HCT116 (cell line): Measurements from ENCODE around the gene HHIPL1. TPM values are rescaled to one million over a fixed set of nuclear protein-coding genes. Genes with fewer than 3 reads are reported as not detected.

Source experiments
- ATAC-seq: fragments of 200-7000 bp; cut with Tn5 transposase; 2 replicates; pipeline ENCODE4 v1.9.1; 2020; ENCODE audit warnings: mild to moderate bottlenecking, moderate library complexity
- BruUV-seq: library from RNA; stranded (reverse); fragments of 400-500 nt; replicated peaks from 2 replicates; lab custom pipeline; 2021; lab: Mats Ljungman, UMichigan
- CTCF ChIA-PET: fragments of 300-600 bp; sonication (Branson Sonifier 250); formaldehyde crosslinking; loops from one replicate; lab custom pipeline; 2021; ENCODE audit warnings: antibody characterized with exemption; lab: Charles Lee
- POLR2A ChIA-PET: fragments of 300-600, 350-600 bp; sonication (Branson Sonifier 250); formaldehyde crosslinking; loops from one replicate; lab custom pipeline; 2021; ENCODE audit warnings: antibody characterized with exemption; lab: Charles Lee
- RAD21 ChIA-PET, 2 experiments: fragments of 300-600 bp; sonication (Branson Sonifier 250); formaldehyde crosslinking; loops; one replicate each; lab custom pipeline; 2023; ENCODE audit warnings: low total read pairs in 2 of 2; ENCODE audit not compliant: uncharacterized antibody in 2 of 2, unreplicated experiment in 2 of 2, low non-redundant PET in 1 of 2; lab: Charles Lee
- DNase-seq: peaks from one replicate; pipeline ENCODE4 v3.0.0-alpha.2; 2010; ENCODE audit warnings: low read depth, low spot score
- H2AFZ ChIP-seq: fragments of 200-600 bp; shearing (Covaris generic), sonication (generic); 2 replicates; pipeline ENCODE4 v1.6.1; 2017; ENCODE audit warnings: low read depth, mixed run types, mixed read lengths, antibody characterized with exemption, low read length; ENCODE audit not compliant: poor library complexity, severe bottlenecking
- H3K27ac ChIP-seq: 2 replicates; pipeline ENCODE4 v1.5.1; 2012; ENCODE audit warnings: low read depth, low read length
- H3K27me3 ChIP-seq: fragments of 200-600 bp; sonication (generic); 2 replicates; pipeline ENCODE4 v1.6.1; 2016; ENCODE audit warnings: mixed run types, low read length, mixed read lengths; ENCODE audit not compliant: insufficient read depth
- H3K36me3 ChIP-seq, 2 experiments: fragments of 200-500 bp in 1 of 2; fragments of 200-600 bp in 1 of 2; sonication (Bioruptor generic) in 1 of 2; sonication (generic) in 1 of 2; 2 replicates each; pipeline versions ENCODE4 v1.5.1 to v1.6.1; 2014 to 2016; ENCODE audit warnings: low read length in 2 of 2, inconsistent platforms in 1 of 2, mixed read lengths in 1 of 2, mixed run types in 1 of 2; ENCODE audit not compliant: insufficient read depth in 2 of 2, control insufficient read depth in 1 of 2
- H3K4me1 ChIP-seq, 2 experiments: fragments of 200-600 bp in 1 of 2; sonication (generic) in 1 of 2; 2 replicates each; pipeline versions ENCODE4 v1.5.1 to v1.6.1; 2012 to 2017; ENCODE audit warnings: low read length in 2 of 2, inconsistent platforms in 1 of 2, mild to moderate bottlenecking in 1 of 2, mixed read lengths in 1 of 2, mixed run types in 1 of 2, moderate library complexity in 1 of 2; ENCODE audit not compliant: insufficient read depth in 2 of 2, control insufficient read depth in 1 of 2
- H3K4me2 ChIP-seq: fragments of 200-600 bp; sonication (generic); 2 replicates; pipeline ENCODE4 v1.6.1; 2017; ENCODE audit warnings: mixed run types, low read length, mixed read lengths
- H3K4me3 ChIP-seq, 2 experiments: fragments of 200-600 bp in 1 of 2; sonication (generic) in 1 of 2; replicated peaks in 1 of 2; 2 replicates each; pipeline ENCODE4 v1.5.1; 2011 to 2016; ENCODE audit warnings: low read length in 2 of 2, control low read depth in 1 of 2, low read depth in 1 of 2, mild to moderate bottlenecking in 1 of 2, mixed read lengths in 1 of 2, mixed run types in 1 of 2
- H3K79me2 ChIP-seq: fragments of 200-600 bp; sonication (generic); 2 replicates; pipeline ENCODE4 v1.6.1; 2017; ENCODE audit warnings: mild to moderate bottlenecking, mixed run types, low read length, moderate library complexity, mixed read lengths; ENCODE audit not compliant: insufficient read depth
- H3K9ac ChIP-seq: fragments of 200-600 bp; sonication (generic); 2 replicates; pipeline ENCODE4 v1.6.1; 2016; ENCODE audit warnings: low read length, mixed read lengths
- H3K9me2 ChIP-seq: fragments of 200-600 bp; sonication (generic), shearing (Covaris generic); 2 replicates; pipeline ENCODE4 v1.6.1; 2017; ENCODE audit warnings: mixed run types, mild to moderate bottlenecking, moderate library complexity; ENCODE audit not compliant: insufficient read depth
- H3K9me3 ChIP-seq, 2 experiments: fragments of 200-500 bp in 1 of 2; fragments of 200-600 bp in 1 of 2; sonication (Bioruptor generic) in 1 of 2; sonication (generic) in 1 of 2; 2 replicates each; pipeline ENCODE4 v1.6.1; 2014 to 2017; ENCODE audit warnings: low read length in 2 of 2, mixed read lengths in 2 of 2, inconsistent platforms in 1 of 2, low read depth in 1 of 2, mild to moderate bottlenecking in 1 of 2, mixed run types in 1 of 2, moderate library complexity in 1 of 2; ENCODE audit not compliant: control insufficient read depth in 1 of 2, insufficient read depth in 1 of 2
- H4K20me1 ChIP-seq: fragments of 200-600 bp; sonication (generic), shearing (Covaris generic); 2 replicates; pipeline ENCODE4 v1.6.1; 2017; ENCODE audit warnings: mixed run types, mild to moderate bottlenecking, moderate library complexity; ENCODE audit not compliant: insufficient read depth
- CTCF ChIP-seq, 3 experiments: fragments of 200-600 bp in 1 of 3; sonication (generic) in 1 of 3; IDR thresholded peaks in 2 of 3; conservative IDR thresholded peaks in 1 of 3; 2 replicates each; pipeline ENCODE4 v1.5.1; 2012 to 2017; ENCODE audit warnings: low read depth in 2 of 3, low read length in 2 of 3, antibody characterized with exemption in 1 of 3, borderline replicate concordance in 1 of 3, control low read depth in 1 of 3, mild to moderate bottlenecking in 1 of 3, mixed read lengths in 1 of 3, mixed run types in 1 of 3, moderate library complexity in 1 of 3; ENCODE audit not compliant: insufficient read depth in 1 of 3
- EGR1 ChIP-seq: IDR thresholded peaks from 2 replicates; pipeline ENCODE4 v1.6.1; 2012; ENCODE audit warnings: low read depth
- ELF1 ChIP-seq: IDR thresholded peaks from 2 replicates; pipeline ENCODE4 v1.6.1; 2012; ENCODE audit warnings: low read depth, borderline replicate concordance
- EZH2phosphoT487 ChIP-seq: fragments of 200-600 bp; IDR thresholded peaks from 2 replicates; pipeline ENCODE4 v1.6.1; 2018; ENCODE audit warnings: antibody characterized with exemption, borderline replicate concordance
- FOSL1 ChIP-seq: IDR thresholded peaks from 2 replicates; pipeline ENCODE4 v1.6.1; 2012; ENCODE audit warnings: low read depth
- JUND ChIP-seq: IDR thresholded peaks from 2 replicates; pipeline ENCODE4 v1.6.1; 2012
- MAX ChIP-seq: IDR thresholded peaks from 2 replicates; pipeline ENCODE4 v1.6.1; 2012
- POLR2A ChIP-seq: IDR thresholded peaks from 2 replicates; pipeline ENCODE4 v1.7.0; 2011; ENCODE audit warnings: borderline replicate concordance; ENCODE audit not compliant: insufficient read depth, insufficient read length; ENCODE audit errors: extremely low read depth
- POLR2AphosphoS5 ChIP-seq: IDR thresholded peaks from 2 replicates; pipeline ENCODE4 v1.6.1; 2011; ENCODE audit warnings: mild to moderate bottlenecking, low read depth, low read length, moderate library complexity
- RAD21 ChIP-seq: IDR thresholded peaks from 2 replicates; pipeline ENCODE4 v1.6.1; 2012; ENCODE audit warnings: low read depth, mild to moderate bottlenecking
- REST ChIP-seq: IDR thresholded peaks from 2 replicates; pipeline ENCODE4 v1.6.1; 2012; ENCODE audit warnings: low read depth
- SP1 ChIP-seq: IDR thresholded peaks from 2 replicates; pipeline ENCODE4 v1.6.1; 2012; ENCODE audit warnings: low read depth
- SRF ChIP-seq: IDR thresholded peaks from 2 replicates; pipeline ENCODE4 v1.6.1; 2012; ENCODE audit warnings: low read depth
- YY1 ChIP-seq: IDR thresholded peaks from 2 replicates; pipeline ENCODE4 v1.6.1; 2011; ENCODE audit warnings: low read length, low read depth, moderate library complexity, mild to moderate bottlenecking; ENCODE audit not compliant: insufficient replicate concordance; ENCODE audit errors: extremely low read depth
- ZNF274 ChIP-seq: fragments of 200-500 bp; sonication (Bioruptor generic); IDR thresholded peaks from 2 replicates; pipeline ENCODE4 v1.6.1; 2014; ENCODE audit warnings: mild to moderate bottlenecking, low read depth, low read length, inconsistent platforms
- intact Hi-C: fragments of 100-400 bp; cut with micrococcal nuclease; formaldehyde crosslinking; loops from 2 replicates; pipeline ENCODE4 v1.10.0; 2022
- total RNA-seq: library from RNA; stranded (reverse); gene quantifications from one replicate; pipeline ENCODE4 v1.2.1, GENCODE V29; 2021; ENCODE audit not compliant: unreplicated experiment

HHIPL1 gene
- total RNA-seq, 1 experiment from 2014 or later: not detected

- Histone ChIP-seq H3K9ac (no peak overlapping the region), H3K4me1 (no peaks in the 10 kb centered on the region), H3K4me3 (no peak overlapping the region), H3K79me2 (no peaks in the 10 kb centered on the region), H3K9me2 (no peaks in the 10 kb centered on the region), H3K36me3 (no peaks in the 10 kb centered on the region), H3K27ac (no peak overlapping the region), H4K20me1 (no peaks in the 10 kb centered on the region), H3K9me3 (no peaks in the 10 kb centered on the region), H3K27me3 (no peaks in the 10 kb centered on the region), H3K4me2 (no peak overlapping the region), H2AFZ (no peak overlapping the region)
- no peak for TF ChIP-seq ZNF274
- no peak for TF ChIP-seq FOSL1
- no peak for TF ChIP-seq EZH2phosphoT487
- ATAC-seq (no peak), DNase-seq (no peak)
- CTCF ChIA-PET: no interaction called here
- intact Hi-C loops: no loop called here
- no TSS peak for BruUV-seq
- RAD21 ChIA-PET: no interaction called here
- POLR2A ChIA-PET: no interaction called here
Observed at GRCh38 chr14:99648027-99648784, 3.3 kb downstream of the HHIPL1 start.

- Histone ChIP-seq H3K4me2 (no peak overlapping the region), H3K9ac (no peak overlapping the region), H3K4me3 (no peak overlapping the region), H3K9me3 (no peaks in the 10 kb centered on the region), H3K27me3 (no peaks in the 10 kb centered on the region), H3K4me1 (peaks cover 1 to 2% of the 10 kb centered on the region in 2 experiments; a peak in 1 of 4 replicates), H3K79me2 (no peaks in the 10 kb centered on the region), H4K20me1 (no peaks in the 10 kb centered on the region), H3K27ac (no peak overlapping the region), H2AFZ (no peak overlapping the region), H3K9me2 (no peaks in the 10 kb centered on the region), H3K36me3 (no peaks in the 10 kb centered on the region)
- DNase-seq (no peak), ATAC-seq (no peak)
- RAD21 ChIA-PET: no interaction called here
- no TSS peak for BruUV-seq
- CTCF ChIA-PET: no interaction called here
- POLR2A ChIA-PET: no interaction called here
- intact Hi-C loops: no loop called here
- TF ChIP-seq POLR2A (no peak), ELF1 (no peak), CTCF (IDR thresholded peaks at IDR 0.05 in 2 of 3, conservative IDR thresholded peaks at IDR 0.05 in 1 of 3; ENCODE audit: borderline replicate concordance in 1 of 3, insufficient read depth in 1 of 3, low read depth in 2 of 3, low read length in 2 of 3) (no peak), JUND (no peak), ZNF274 (no peak), POLR2AphosphoS5 (no peak), REST (no peak), MAX (no peak), SRF (no peak), SP1 (no peak), RAD21 (no peak), FOSL1 (no peak), YY1 (no peak), EZH2phosphoT487 (no peak), EGR1 (no peak)
Observed at GRCh38 chr14:99649219-99649618, 4.3 kb downstream of the HHIPL1 start.
